Caco-2 (cell line): ENCODE data around the gene GNA14. TPM values are rescaled to one million over a fixed set of nuclear protein-coding genes. Genes with fewer than 3 reads are reported as not detected.

ENCODE experiments used
- BruUV-seq: library from RNA; stranded (reverse); fragments of 400-500 nt; replicated peaks from 2 replicates; lab custom pipeline; 2021; lab: Mats Ljungman, UMichigan
- CTCF ChIA-PET: fragments of 300-600 bp; sonication (Branson Sonifier 250); formaldehyde crosslinking; loops from one replicate; lab custom pipeline; 2022; ENCODE audit warnings: antibody characterized with exemption; lab: Charles Lee
- POLR2A ChIA-PET: fragments of 300-600 bp; sonication (Branson Sonifier 250); formaldehyde crosslinking; loops from one replicate; lab custom pipeline; 2022; ENCODE audit warnings: antibody characterized with exemption; lab: Charles Lee
- DNase-seq, 2 experiments: peaks; one replicate each; pipeline versions ENCODE4 v3.0.0 to v3.0.0-alpha.2; 2020 to 2022
- H3K27me3 ChIP-seq: replicated peaks from 2 replicates; pipeline ENCODE4 v1.6.0; 2011; ENCODE audit warnings: low read length; ENCODE audit not compliant: control insufficient read depth, insufficient read depth
- H3K36me3 ChIP-seq: 2 replicates; pipeline ENCODE4 v1.5.1; 2011; ENCODE audit warnings: low read length; ENCODE audit not compliant: control insufficient read depth, insufficient read depth
- H3K4me1 ChIP-seq: fragments of 250-450 bp; sonication (Bioruptor Pico); 2 replicates; pipeline ENCODE4 v1.5.1; 2020; ENCODE audit warnings: mild to moderate bottlenecking
- H3K4me3 ChIP-seq: 2 replicates; pipeline ENCODE4 v1.5.1; 2011; ENCODE audit warnings: low read depth, mild to moderate bottlenecking, control low read depth, low read length
- H3K9me3 ChIP-seq: fragments of 250-450 bp; sonication (Bioruptor Pico); 2 replicates; pipeline ENCODE4 v1.5.1; 2020; ENCODE audit warnings: mild to moderate bottlenecking, moderate library complexity
- H3K27ac Mint-ChIP-seq: one replicate; pipeline ENCODE4 v1.8.0; 2022; ENCODE audit warnings: mixed read lengths; ENCODE audit not compliant: unreplicated experiment
- H3K27me3 Mint-ChIP-seq: one replicate; pipeline ENCODE4 v1.8.0; 2022; ENCODE audit warnings: mixed read lengths; ENCODE audit not compliant: insufficient read depth, unreplicated experiment
- H3K36me3 Mint-ChIP-seq: one replicate; pipeline ENCODE4 v1.8.0; 2022; ENCODE audit warnings: mild to moderate bottlenecking, mixed read lengths; ENCODE audit not compliant: insufficient read depth, unreplicated experiment
- H3K4me1 Mint-ChIP-seq: one replicate; pipeline ENCODE4 v1.8.0; 2022; ENCODE audit warnings: low read depth, mixed read lengths; ENCODE audit not compliant: unreplicated experiment
- H3K4me3 Mint-ChIP-seq: one replicate; pipeline ENCODE4 v1.8.0; 2022; ENCODE audit warnings: mild to moderate bottlenecking, moderate library complexity, mixed read lengths; ENCODE audit not compliant: unreplicated experiment
- H3K9me3 Mint-ChIP-seq: one replicate; pipeline ENCODE4 v1.8.0; 2022; ENCODE audit warnings: mixed read lengths; ENCODE audit not compliant: unreplicated experiment
- intact Hi-C: fragments of 100-400 bp; cut with micrococcal nuclease; formaldehyde crosslinking; loops from one replicate; pipeline ENCODE4 v1.10.0; 2022; ENCODE audit not compliant: unreplicated experiment
- total RNA-seq: library from RNA; stranded (reverse); gene quantifications from 2 replicates; pipeline ENCODE4 v1.2.3, GENCODE V29; 2022
- TF ChIP-seq, protein P1 (sequence below), 2 experiments: fragments of 200-600 bp in 1 of 2; IDR thresholded peaks; 1 replicate in 1 of 2; 2 replicates in 1 of 2; pipeline versions ENCODE4 v1.5.1 to v1.8.0; 2011 to 2022; ENCODE audit warnings: antibody characterized with exemption in 1 of 2, control low read depth in 1 of 2, inconsistent platforms in 1 of 2, low read depth in 1 of 2, low read length in 1 of 2, mild to moderate bottlenecking in 1 of 2, moderate library complexity in 1 of 2; ENCODE audit not compliant: insufficient read depth in 1 of 2, severe bottlenecking in 1 of 2, unreplicated experiment in 1 of 2

The GNA14 gene
- total RNA-seq, 1 experiment from 2014 or later, result not detected

DNA sequence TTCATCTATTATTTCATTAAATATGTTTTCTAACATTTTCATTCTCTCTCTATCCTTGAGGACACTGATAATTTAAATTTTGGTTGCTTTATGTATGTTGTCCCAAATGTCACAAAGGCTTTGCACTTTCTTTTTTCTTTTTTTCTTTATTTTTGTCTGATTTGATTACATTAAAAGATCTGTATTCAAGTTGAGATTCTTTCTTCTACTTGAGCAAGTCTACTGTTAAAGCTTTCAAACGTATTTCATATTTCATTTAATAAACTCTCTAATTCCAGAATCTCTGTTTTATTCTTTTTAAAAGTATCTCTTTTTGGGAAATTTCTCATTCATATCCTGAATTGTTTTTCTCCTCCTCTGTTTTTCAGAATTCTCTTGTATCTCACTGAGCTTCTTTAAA is 106.5 kb downstream of the GNA14 start:
- Mint-ChIP-seq H3K36me3 (no peaks in the 10 kb centered on the region), H3K27ac (no peak overlapping the region), H3K4me3 (no peak overlapping the region), H3K9me3 (no peaks in the 10 kb centered on the region), H3K4me1 (no peaks in the 10 kb centered on the region), H3K27me3 (no peaks in the 10 kb centered on the region)
- ChIA-PET POLR2A (no interaction called here), CTCF (no interaction called here)
- TF ChIP-seq, protein P1, sequence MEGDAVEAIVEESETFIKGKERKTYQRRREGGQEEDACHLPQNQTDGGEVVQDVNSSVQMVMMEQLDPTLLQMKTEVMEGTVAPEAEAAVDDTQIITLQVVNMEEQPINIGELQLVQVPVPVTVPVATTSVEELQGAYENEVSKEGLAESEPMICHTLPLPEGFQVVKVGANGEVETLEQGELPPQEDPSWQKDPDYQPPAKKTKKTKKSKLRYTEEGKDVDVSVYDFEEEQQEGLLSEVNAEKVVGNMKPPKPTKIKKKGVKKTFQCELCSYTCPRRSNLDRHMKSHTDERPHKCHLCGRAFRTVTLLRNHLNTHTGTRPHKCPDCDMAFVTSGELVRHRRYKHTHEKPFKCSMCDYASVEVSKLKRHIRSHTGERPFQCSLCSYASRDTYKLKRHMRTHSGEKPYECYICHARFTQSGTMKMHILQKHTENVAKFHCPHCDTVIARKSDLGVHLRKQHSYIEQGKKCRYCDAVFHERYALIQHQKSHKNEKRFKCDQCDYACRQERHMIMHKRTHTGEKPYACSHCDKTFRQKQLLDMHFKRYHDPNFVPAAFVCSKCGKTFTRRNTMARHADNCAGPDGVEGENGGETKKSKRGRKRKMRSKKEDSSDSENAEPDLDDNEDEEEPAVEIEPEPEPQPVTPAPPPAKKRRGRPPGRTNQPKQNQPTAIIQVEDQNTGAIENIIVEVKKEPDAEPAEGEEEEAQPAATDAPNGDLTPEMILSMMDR (IDR thresholded peaks at IDR 0.05; ENCODE audit: insufficient read depth in 1 of 2, low read depth in 1 of 2, low read length in 1 of 2, severe bottlenecking in 1 of 2, unreplicated experiment in 1 of 2), result no peak
- intact Hi-C loops, result no loop called here
- no TSS peak for BruUV-seq
- Histone ChIP-seq H3K36me3 (no peaks in the 10 kb centered on the region), H3K27me3 (no peaks in the 10 kb centered on the region), H3K9me3 (no peaks in the 10 kb centered on the region), H3K4me3 (no peak overlapping the region), H3K4me1 (no peaks in the 10 kb centered on the region)
- no peak for DNase-seq

DNA sequence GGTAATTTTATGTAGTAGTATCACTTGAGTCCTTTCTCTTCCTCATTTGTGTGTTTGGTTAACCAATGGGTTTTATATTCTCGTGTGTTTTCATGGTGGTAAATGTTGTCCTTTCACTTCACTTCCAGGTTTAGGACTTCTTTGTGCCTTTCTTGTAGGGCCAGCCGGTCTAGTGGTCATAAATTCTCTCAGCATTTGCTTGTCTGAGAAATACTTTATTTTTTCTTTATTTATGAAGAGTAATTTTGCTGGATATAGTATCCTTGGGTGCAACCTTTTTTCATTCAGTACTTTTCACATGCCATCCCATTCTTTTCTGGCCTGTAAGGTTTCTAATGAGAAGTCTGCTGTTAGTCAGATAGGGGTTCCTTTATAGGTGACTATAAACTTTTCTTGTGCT is 107.1 kb downstream of the GNA14 start:
- intact Hi-C loops, result no loop called here
- H3K27me3 Mint-ChIP-seq, result no peaks in the 10 kb centered on the region
- no peaks in the 10 kb centered on the region for H3K36me3 Mint-ChIP-seq
- H3K27ac Mint-ChIP-seq, result no peak overlapping the region
- Histone ChIP-seq H3K27me3 (no peaks in the 10 kb centered on the region), H3K9me3 (no peaks in the 10 kb centered on the region), H3K4me1 (no peaks in the 10 kb centered on the region), H3K4me3 (no peak overlapping the region), H3K36me3 (no peaks in the 10 kb centered on the region)
- no peak for DNase-seq
- BruUV-seq, result no TSS peak
- TF ChIP-seq, protein P1 (IDR thresholded peaks at IDR 0.05; ENCODE audit: insufficient read depth in 1 of 2, low read depth in 1 of 2, low read length in 1 of 2, severe bottlenecking in 1 of 2, unreplicated experiment in 1 of 2), result no peak
- ChIA-PET POLR2A (no interaction called here), CTCF (no interaction called here)
- no peaks in the 10 kb centered on the region for H3K9me3 Mint-ChIP-seq
- no peaks in the 10 kb centered on the region for H3K4me1 Mint-ChIP-seq
- no peak overlapping the region for H3K4me3 Mint-ChIP-seq

DNA sequence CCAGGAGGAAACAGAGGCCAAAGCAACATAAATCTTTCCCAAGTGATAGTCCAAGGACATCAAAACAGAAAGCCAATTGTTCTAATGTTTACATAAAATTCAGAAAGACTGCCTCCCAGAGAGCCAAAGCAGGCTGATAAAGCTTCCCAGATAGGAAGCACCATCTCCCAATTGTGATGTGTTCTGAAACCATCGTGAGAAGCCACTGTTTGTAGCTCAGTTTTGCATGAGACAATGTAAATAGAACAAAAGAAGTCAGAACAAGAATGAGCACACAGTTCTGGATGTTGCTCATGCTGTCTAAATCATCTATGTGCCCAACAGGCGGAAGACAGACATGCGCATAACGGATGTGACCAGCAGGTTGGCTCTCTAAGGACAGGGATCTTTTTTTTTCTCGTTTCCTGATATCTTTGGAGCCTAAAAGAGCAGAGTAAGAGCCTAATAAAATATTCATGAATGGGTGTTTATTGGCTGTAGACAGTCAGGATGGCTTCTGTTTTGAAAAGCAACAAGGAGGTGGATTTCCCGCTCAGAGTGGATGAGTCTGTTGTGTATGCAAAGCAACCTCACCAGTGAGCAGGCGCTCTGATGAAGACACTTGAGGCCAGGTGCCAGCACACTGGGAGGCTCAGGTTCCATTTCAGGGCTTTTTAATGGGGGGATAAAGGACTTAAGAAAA is 113.6 kb downstream of the GNA14 start:
- no peak overlapping the region for H3K27ac Mint-ChIP-seq
- H3K4me1 Mint-ChIP-seq, result no peaks in the 10 kb centered on the region
- H3K27me3 ChIP-seq, result no peaks in the 10 kb centered on the region
- CTCF ChIA-PET, result no interaction called here
- H3K4me3 Mint-ChIP-seq, result no peak overlapping the region
- H3K4me3 ChIP-seq, result no peak overlapping the region
- no peaks in the 10 kb centered on the region for H3K9me3 ChIP-seq
- H3K27me3 Mint-ChIP-seq, result no peaks in the 10 kb centered on the region
- TF ChIP-seq, protein P1 (IDR thresholded peaks at IDR 0.05; ENCODE audit: insufficient read depth in 1 of 2, low read depth in 1 of 2, low read length in 1 of 2, severe bottlenecking in 1 of 2, unreplicated experiment in 1 of 2), result no peak
- H3K4me1 ChIP-seq, result no peaks in the 10 kb centered on the region
- POLR2A ChIA-PET, result no interaction called here
- H3K9me3 Mint-ChIP-seq, result no peaks in the 10 kb centered on the region
- intact Hi-C loops, result no loop called here
- H3K36me3 ChIP-seq, result no peaks in the 10 kb centered on the region
- no TSS peak for BruUV-seq
- no peaks in the 10 kb centered on the region for H3K36me3 Mint-ChIP-seq
- no peak for DNase-seq
